NCI-H510A (cell line): ENCODE measurements around the gene MEIS2.
A peak's percentile ranks its signal among the peaks of the same experiment; 100 is the strongest.

Source experiments
- DNase-seq: peaks from one replicate; lab custom pipeline; 2025; lab: John Stamatoyannopoulos, UW

The MEIS2 gene

GRCh38 chr15:37100109-37100965, at the start of gene MEIS2:
TSS of gene MEIS2 (minus strand) at chr15:37100549. CDS start at chr15:37099466, 1,083 bp downstream.
- DNase-seq = peak; percentile 91

DNA sequence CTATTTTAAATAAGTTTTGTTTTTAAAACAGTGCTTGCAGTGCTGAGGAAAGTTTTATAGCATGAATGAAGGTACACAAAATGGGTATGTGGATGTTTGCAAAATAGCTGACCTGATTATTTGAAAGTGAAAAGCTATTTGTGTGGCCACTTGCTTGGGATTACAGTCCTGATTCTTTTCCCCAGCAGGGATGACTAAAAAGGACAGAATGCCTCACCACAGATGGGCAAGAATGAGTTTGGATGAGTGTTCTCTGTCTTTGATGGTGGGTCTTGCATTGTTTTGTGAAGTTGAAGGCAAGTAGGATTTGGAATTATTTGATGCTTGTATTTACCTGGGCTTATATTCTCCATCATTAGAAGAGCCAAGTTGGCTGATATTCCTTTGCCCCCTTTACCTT, 48.8 kb upstream of the MEIS2 start:
- no peak for DNase-seq

- DNase-seq = no peak
These were observed 48.4 kb upstream of the MEIS2 start for GRCh38 chr15:37148714-37149113.

DNA sequence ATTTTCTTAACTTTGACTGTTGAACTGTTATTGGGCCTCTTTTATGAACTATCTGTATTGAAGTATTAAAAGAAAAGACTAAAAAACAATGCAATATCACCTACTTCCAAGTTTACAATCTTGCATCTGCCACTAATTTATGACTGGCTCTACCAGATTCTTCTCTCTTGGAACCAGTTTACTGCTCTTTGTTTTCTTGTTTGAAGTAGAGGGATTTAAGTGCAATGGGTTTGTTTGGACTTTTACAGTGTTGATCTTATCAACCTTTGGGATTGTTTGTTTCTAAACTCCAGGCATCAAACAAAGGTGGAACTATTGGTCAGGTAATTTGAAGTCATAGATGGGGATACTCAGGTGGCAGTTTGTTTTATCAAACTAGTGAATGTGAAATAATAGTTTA, 43.0 kb upstream of the MEIS2 start:
- DNase-seq = no peak

DNA sequence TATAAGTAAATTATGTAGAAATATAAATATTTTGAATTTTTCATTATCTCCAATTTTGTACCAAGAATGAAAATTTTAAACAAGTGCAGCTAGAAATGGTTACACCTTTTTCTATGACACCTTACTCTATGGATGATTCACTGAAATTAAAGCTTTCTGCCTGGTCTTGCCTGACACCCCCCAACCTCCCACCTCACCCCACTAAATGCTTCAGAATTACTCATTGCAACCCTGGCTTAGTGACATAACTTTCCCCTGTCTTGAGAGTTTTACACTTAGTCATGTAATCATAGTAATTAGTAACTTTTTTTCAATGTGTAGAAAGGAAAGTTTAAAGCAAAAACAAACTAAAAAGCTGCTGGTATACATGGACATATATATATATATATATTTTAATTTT, 42.0 kb upstream of the MEIS2 start:
- DNase-seq = no peak

DNA sequence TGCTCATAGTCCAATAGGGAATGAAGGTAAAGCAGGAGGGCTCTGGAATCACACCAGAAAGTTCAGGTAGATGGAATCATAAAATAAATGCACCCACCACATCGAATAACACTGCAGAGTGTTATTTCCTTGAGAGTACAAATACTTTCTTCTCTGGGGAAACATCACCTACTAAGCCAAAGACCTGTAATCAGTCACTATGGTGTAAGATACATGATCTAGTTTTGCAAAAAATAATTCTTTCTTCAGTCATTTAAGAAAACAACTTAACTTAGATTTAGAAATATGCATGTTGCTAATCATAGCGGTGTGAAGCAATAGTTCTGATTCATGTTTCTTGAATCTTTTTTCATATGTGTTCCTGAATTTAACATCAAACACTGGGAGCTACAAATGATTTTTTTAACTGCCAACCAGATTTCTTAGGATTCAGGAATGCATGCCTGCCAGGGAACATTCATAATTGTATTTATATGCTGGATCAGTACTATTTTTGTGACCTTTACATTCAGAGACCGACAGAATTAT, 40.2 kb upstream of the MEIS2 start:
- DNase-seq = no peak

- DNase-seq = no peak
These were observed 38.4 kb upstream of the MEIS2 start for GRCh38 chr15:37138591-37139215.

DNA sequence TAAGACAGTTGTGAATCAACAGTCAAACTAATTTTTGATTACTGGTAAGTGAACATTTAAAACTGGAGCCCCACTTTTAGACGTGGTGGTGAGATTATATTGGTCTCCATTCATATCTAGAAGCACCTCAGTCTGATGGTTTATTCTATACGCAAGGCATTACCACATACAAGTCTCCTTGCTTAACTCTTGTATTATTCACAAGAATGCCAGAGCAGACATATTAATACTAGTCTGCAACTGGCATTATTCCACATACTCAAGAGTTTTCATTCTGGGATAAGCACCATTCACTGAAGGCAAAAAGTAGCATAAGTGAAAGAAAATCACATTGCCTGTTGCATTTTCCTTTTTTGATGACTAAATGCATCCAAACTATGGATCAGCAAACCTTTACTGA, 36.9 kb upstream of the MEIS2 start:
- no peak for DNase-seq

DNA sequence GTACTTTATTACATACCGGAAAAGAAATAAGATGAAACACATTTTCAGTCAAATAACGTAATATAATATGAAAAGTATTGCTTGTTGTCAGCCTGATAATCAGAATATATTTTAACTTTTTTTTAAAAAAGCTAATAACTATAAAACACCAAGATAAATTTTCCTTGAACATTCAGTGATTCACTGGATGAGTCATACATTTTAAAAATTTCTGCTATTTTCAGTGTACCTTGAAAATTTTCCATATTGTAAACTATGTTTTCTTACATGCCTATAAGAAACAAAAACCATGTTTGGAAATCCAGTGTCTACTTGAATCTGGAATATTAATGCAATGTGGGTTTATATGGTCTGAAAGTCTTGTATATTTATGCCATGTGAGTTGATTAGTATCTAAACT, 36.3 kb upstream of the MEIS2 start:
- DNase-seq = no peak

GRCh38 chr15:37135225-37135624, 34.9 kb upstream of the MEIS2 start:
- DNase-seq = no peak

GRCh38 chr15:37134699-37135131, 34.4 kb upstream of the MEIS2 start:
- DNase-seq = no peak

DNA sequence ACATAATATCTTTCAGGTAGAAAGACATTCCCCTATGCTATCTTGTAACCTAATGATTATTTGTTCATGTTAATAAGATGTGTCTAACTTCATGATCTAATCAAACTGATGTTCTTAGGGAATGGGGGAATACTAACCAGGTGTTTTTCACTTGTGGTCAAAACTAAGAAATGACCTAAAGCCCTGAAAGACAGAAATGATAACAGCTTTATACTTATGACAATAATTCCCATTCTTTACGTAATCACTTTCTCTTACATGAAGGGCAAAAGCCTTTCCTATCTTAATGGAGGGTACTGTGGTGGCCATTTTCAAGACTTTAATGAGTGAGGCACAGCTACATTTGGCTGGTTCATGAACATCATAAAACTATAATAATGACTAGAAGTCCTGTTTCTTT, 33.9 kb upstream of the MEIS2 start:
- no peak for DNase-seq

GRCh38 chr15:37133602-37134001, 33.3 kb upstream of the MEIS2 start:
- no peak for DNase-seq

DNA sequence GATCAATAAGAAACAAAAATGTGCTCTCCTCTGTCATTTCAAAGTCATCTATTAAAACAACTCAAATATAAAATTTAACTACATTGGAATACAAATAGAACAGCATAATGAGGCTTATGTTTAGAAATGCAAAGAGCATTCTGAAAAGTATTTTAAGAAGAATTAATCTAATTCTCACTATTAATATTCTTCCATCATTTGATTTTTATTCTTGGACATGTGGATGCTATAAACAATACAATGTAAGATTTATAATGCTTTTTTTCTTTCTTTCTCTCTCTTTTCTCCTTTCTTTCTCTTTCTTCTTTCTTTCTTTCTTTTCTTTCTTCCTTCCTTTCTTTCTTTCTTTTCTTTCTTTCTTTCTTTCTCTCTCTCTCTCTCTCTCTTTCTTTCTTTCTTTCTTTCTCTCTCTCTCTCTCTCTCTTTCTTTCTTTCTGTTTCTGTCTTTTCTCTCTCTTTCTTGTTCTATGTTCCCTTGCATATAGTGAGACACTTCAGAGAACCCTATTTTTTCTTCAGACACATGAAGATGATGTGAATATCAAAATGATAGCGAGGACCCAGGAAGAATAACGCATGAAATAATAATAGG, 32.6 kb upstream of the MEIS2 start:
- no peak for DNase-seq

- no peak for DNase-seq
These were observed 31.3 kb upstream of the MEIS2 start for GRCh38 chr15:37131621-37132020.

DNA sequence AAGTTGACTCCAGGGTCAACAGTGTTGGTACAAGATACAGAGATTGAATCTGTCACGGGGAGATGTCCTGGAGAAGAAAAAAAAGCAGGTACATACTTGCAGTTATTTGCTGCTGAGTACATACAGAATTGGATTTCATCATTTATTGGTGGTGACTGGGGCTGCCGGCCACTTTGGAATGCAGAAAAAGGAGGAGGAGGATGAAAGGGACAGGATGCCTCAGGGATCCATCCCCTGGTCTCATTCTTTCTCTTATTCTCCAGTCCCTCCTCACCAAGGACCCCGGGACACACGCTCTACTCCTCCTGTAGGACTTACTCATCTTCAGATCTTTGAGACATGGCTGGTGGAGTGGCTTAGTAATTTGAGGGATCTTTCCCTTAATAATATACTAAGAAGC, 30.0 kb upstream of the MEIS2 start:
- no peak for DNase-seq

- DNase-seq = no peak
These were observed 24.8 kb upstream of the MEIS2 start for GRCh38 chr15:37125143-37125542.

DNA sequence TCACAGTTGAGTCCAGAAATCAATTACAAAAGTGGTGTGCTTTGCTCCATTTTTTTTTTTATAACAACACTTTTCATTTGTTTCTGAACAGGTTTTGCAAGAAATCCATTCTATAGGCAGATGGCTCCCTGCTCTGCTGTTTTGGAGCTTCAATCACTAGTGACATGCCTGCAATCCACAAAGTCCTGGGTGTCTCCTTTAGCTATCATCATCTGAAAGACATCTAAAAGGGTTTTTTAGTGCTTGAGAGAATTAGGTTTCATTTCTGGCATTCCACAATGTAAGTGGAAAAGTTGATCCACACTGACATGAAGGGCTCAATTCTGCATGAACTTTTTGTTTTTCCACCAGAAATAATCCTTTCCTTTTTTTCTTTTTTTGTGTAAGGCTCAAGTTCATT, 24.0 kb upstream of the MEIS2 start:
- DNase-seq = no peak

DNA sequence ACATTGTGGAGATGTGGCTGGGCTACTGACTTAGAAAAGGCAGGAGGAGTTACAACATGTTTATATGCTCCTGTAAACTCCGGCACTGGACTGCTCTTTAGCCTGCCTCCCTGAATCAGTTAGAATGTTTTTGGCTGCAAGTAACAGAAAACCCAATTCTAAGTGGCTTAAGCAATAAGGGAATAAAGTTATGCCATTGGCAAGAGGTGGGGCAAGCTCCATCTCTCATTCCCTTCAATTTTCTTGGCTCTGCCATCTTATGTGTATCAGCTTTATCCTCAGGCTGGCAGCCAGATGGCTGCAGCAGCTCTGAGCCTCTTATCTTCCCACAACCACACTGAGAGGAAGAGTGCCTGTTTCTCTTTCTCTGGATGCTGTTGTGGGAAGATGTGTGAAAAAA, 22.4 kb upstream of the MEIS2 start:
- no peak for DNase-seq

GRCh38 chr15:37121492-37121891, 21.1 kb upstream of the MEIS2 start:
- no peak for DNase-seq

DNA sequence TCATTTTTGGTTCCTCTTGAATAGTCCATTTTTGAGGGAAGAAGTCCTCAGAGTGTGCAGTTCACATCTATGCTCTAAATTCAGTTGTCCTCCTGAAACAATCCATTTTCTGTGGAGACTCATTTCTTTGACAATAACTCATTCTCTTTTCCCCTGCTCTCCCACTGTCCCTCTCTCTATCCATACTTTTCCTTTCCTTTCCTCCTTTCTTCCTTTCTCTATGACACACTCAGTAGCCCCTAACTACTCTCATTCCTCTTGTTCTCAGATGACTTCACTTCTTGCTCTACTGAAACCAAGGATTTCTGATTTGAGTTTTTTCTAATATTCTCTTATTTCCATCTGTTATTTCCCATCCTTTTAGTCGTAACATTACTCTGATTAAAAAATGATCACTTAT, 16.7 kb upstream of the MEIS2 start:
- no peak for DNase-seq

DNA sequence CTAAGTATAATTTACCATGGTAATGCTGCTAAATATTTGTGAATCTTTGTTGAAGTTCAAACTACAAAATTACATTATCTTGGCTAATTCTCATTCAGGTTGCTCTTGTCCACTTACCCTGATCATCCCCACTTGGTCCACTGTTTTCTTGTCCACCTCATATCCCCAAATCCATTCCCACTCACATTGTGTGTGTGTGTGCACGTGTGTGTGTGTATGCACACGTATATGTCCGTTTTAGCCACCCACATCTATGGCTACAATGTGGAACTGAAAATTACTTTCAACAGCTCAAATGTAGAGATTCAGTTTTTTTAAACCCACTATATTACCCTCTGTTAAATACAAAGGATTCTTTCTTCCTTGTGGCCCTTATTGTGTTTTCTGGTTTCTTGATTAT, 15.2 kb upstream of the MEIS2 start:
- DNase-seq = no peak
